GM12801 (cell line): Measurements from ENCODE around the gene KLK11.

Experiments used
- TF ChIP-seq, protein P1 (sequence below): IDR thresholded peaks from one replicate; pipeline ENCODE4 v1.5.1; 2011; ENCODE audit warnings: control low read depth; ENCODE audit not compliant: insufficient read length; ENCODE audit errors: extremely low read depth

KLK11 gene

GRCh38 chr19:51005248-51005647, 21.2 kb downstream of the KLK11 start:
- TF ChIP-seq, protein P1, sequence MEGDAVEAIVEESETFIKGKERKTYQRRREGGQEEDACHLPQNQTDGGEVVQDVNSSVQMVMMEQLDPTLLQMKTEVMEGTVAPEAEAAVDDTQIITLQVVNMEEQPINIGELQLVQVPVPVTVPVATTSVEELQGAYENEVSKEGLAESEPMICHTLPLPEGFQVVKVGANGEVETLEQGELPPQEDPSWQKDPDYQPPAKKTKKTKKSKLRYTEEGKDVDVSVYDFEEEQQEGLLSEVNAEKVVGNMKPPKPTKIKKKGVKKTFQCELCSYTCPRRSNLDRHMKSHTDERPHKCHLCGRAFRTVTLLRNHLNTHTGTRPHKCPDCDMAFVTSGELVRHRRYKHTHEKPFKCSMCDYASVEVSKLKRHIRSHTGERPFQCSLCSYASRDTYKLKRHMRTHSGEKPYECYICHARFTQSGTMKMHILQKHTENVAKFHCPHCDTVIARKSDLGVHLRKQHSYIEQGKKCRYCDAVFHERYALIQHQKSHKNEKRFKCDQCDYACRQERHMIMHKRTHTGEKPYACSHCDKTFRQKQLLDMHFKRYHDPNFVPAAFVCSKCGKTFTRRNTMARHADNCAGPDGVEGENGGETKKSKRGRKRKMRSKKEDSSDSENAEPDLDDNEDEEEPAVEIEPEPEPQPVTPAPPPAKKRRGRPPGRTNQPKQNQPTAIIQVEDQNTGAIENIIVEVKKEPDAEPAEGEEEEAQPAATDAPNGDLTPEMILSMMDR = no peak

DNA sequence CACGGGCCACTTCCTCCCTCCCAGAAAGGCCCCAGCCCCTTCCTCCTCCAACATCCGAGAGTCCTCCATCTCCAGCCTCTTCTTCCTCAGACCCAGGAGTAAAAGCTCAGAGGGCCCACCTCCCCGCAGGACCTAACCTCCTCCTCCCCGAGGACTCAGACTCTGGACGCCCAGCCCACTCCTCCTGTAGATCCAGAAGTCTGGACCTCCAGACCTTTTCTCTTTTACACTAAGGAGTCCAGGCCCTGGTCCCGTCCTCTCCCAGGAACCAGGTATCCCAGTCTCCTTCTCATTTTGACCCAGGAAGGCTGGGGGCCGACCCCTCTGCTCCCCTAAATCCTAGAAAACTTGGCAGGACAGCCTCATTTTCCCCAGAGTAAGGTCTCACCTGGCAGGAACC, 23.1 kb downstream of the KLK11 start:
- TF ChIP-seq, protein P1 = no peak

- TF ChIP-seq, protein P1 = no peak
Observed at GRCh38 chr19:51002542-51003311, 23.7 kb downstream of the KLK11 start.

- TF ChIP-seq, protein P1 = no peak
Observed at GRCh38 chr19:51002089-51002532, 24.3 kb downstream of the KLK11 start.

DNA sequence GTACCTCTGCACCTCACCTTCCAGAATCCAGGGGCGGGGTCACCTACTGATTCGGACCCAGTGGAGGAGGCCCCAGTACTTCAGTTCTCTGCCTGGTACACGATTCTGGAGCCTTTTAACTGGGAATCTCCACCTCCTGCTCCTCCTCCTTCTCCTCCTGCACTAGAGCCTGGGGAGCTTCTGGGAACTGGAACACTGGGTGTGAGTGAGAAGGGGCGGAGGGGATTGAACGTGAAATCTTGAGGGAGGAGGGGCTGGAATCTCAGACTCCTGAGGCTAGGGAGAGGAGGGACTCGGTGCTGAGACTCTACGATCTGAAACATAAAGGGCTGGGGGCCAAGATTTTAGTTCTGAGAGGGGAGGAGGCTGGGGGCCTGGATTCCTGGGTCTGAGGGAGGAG, 24.9 kb downstream of the KLK11 start, which contains the start of gene KLK8:
TSS of gene KLK8 (minus strand) at position 90 of the 400 bp plus-strand sequence. CDS start 437 bp downstream, outside the sequence.
- TF ChIP-seq, protein P1 = no peak

- TF ChIP-seq, protein P1 = no peak
Observed at GRCh38 chr19:51000981-51001380, 25.4 kb downstream of the KLK11 start.

DNA sequence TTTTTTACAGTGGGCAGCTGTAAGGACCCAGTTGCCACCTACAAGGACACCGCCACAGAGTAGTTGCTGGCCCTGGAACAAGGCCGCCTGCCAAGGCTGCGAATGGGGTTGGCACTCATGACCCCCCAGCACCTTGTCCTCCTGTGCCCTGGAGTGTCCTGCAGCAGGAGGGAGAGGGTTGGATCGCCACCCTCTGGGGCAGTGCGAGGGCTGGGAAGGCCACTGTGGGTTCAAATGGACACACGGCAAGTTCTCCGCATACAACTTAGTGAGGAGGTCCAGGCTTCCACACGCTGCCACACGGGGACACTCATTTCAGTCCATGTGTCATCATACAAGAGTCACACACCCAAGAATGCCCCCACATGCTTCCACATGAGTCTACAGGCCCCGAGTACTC, 26.0 kb downstream of the KLK11 start:
- TF ChIP-seq, protein P1 = no peak
